ENCODE data around the gene CELF4.

DNA sequence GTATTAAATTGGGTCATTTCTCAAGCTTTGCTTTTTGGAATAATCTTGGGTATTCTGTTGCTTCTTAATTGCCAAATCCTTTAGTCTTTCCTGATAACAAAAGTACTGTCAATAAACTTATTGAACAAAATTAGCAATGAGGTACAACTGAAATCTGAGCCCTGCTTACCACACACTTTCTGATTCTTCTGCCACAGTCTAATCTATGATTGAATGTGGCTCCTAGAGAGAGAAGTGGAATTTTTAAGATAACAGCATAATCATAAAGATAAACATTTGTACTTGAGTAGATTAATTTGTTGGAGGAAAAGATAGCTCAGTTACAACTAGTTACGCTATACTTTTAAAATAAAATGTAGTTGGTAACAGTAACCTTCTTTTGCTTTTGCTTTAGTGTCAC is 354.8 kb downstream of the CELF4 start:
- TF ChIP-seq, protein P1, sequence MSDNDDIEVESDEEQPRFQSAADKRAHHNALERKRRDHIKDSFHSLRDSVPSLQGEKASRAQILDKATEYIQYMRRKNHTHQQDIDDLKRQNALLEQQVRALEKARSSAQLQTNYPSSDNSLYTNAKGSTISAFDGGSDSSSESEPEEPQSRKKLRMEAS (IDR thresholded peaks at IDR 0.05; ENCODE audit: low read depth, low read length), result no peak
- TF ChIP-seq EZH2 (IDR thresholded peaks at IDR 0.05; ENCODE audit: borderline replicate concordance, control insufficient read depth, low read depth, low read length) (no peak), CHD2 (IDR thresholded peaks at IDR 0.05; ENCODE audit: borderline replicate concordance, low read depth, low read length) (no peak), ZSCAN29 (IDR thresholded peaks at IDR 0.05) (no peak), MEF2A (IDR thresholded peaks at IDR 0.05; ENCODE audit: insufficient read depth, low read depth, low read length) (no peak), SMC3 (IDR thresholded peaks at IDR 0.05; ENCODE audit: borderline replicate concordance, low read length) (no peak), NFIC (IDR thresholded peaks at IDR 0.05; ENCODE audit: low read depth, low read length) (no peak), CHD4 (IDR thresholded peaks at IDR 0.05) (no peak)
- TF ChIP-seq, protein P2, sequence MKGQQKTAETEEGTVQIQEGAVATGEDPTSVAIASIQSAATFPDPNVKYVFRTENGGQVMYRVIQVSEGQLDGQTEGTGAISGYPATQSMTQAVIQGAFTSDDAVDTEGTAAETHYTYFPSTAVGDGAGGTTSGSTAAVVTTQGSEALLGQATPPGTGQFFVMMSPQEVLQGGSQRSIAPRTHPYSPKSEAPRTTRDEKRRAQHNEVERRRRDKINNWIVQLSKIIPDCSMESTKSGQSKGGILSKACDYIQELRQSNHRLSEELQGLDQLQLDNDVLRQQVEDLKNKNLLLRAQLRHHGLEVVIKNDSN (IDR thresholded peaks at IDR 0.05; ENCODE audit: borderline replicate concordance, extremely low read length, insufficient read depth, low read depth, low read length), result no peak
- TF ChIP-seq, protein P3, sequence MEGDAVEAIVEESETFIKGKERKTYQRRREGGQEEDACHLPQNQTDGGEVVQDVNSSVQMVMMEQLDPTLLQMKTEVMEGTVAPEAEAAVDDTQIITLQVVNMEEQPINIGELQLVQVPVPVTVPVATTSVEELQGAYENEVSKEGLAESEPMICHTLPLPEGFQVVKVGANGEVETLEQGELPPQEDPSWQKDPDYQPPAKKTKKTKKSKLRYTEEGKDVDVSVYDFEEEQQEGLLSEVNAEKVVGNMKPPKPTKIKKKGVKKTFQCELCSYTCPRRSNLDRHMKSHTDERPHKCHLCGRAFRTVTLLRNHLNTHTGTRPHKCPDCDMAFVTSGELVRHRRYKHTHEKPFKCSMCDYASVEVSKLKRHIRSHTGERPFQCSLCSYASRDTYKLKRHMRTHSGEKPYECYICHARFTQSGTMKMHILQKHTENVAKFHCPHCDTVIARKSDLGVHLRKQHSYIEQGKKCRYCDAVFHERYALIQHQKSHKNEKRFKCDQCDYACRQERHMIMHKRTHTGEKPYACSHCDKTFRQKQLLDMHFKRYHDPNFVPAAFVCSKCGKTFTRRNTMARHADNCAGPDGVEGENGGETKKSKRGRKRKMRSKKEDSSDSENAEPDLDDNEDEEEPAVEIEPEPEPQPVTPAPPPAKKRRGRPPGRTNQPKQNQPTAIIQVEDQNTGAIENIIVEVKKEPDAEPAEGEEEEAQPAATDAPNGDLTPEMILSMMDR (IDR thresholded peaks at IDR 0.05 in 2 of 3, conservative IDR thresholded peaks at IDR 0.05 in 1 of 3; ENCODE audit: control insufficient read depth in 2 of 3, extremely low read depth in 1 of 3, insufficient read depth in 1 of 3, low read depth in 3 of 3, low read length in 3 of 3), result no peak
- TF ChIP-seq, protein P4, sequence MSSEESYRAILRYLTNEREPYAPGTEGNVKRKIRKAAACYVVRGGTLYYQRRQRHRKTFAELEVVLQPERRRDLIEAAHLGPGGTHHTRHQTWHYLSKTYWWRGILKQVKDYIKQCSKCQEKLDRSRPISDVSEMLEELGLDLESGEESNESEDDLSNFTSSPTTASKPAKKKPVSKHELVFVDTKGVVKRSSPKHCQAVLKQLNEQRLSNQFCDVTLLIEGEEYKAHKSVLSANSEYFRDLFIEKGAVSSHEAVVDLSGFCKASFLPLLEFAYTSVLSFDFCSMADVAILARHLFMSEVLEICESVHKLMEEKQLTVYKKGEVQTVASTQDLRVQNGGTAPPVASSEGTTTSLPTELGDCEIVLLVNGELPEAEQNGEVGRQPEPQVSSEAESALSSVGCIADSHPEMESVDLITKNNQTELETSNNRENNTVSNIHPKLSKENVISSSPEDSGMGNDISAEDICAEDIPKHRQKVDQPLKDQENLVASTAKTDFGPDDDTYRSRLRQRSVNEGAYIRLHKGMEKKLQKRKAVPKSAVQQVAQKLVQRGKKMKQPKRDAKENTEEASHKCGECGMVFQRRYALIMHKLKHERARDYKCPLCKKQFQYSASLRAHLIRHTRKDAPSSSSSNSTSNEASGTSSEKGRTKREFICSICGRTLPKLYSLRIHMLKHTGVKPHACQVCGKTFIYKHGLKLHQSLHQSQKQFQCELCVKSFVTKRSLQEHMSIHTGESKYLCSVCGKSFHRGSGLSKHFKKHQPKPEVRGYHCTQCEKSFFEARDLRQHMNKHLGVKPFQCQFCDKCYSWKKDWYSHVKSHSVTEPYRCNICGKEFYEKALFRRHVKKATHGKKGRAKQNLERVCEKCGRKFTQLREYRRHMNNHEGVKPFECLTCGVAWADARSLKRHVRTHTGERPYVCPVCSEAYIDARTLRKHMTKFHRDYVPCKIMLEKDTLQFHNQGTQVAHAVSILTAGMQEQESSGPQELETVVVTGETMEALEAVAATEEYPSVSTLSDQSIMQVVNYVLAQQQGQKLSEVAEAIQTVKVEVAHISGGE (CRISPR knock-in tag; IDR thresholded peaks at IDR 0.05), result no peak

Measured in GM12878 (cell line).